ENCODE measurements around the gene DNAAF9. TPM values are rescaled to one million over a fixed set of nuclear protein-coding genes. Genes with fewer than 3 reads are reported as not detected.
A peak's percentile ranks its signal among the peaks of the same experiment; 100 is the strongest.

The DNAAF9 gene
- total and polyA plus RNA-seq, 2 of the 4 experiments (the other 2 are of a cell fraction): 7.9 to 8.2 TPM

DNA sequence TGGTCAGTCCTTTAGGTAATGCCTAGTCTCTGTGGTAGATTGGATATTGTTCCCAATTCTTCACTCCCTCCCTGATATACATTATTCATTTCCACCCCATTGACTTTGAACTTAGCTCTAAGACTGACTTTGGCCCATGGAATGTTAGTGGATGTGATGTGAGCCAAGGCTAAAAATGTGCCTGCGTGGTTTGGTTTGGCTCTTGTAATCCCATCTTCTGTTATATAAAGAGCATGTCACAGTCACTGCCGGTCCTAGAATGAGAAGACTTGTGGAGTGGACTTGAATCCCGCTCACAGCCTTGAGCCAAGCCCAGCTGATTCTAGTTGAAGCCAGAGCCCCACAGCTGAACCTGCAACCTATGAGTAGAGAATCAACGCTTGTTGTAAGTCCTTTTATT lies 23.6 kb upstream of the DNAAF9 start:
- Histone ChIP-seq H3K9ac (ENCODE audit: low read depth, low read length) (no peak overlapping the region), H3K79me1 (ENCODE audit: low read depth in 1 of 2, low read length in 2 of 2) (no peaks in the 10 kb centered on the region), H3K23ac (ENCODE audit: low read depth, low read length) (no peak overlapping the region), H3K14ac (replicated peaks; ENCODE audit: low read depth, low read length) (no peak overlapping the region), H2BK120ac (ENCODE audit: low read depth, low read length) (no peak overlapping the region), H3K4me3 (ENCODE audit: insufficient read depth, low read depth, low read length) (no peak overlapping the region), H3K4ac (ENCODE audit: low read depth, low read length) (no peak overlapping the region), H3K36me3 (ENCODE audit: control insufficient read depth, insufficient read depth, low read length) (no peaks in the 10 kb centered on the region), H3K56ac (ENCODE audit: extremely low read depth, insufficient read depth, low read length) (no peak overlapping the region), H4K91ac (ENCODE audit: insufficient read depth, low read depth, low read length) (no peak overlapping the region), H3K4me2 (ENCODE audit: low read depth, low read length) (no peak overlapping the region), H2AK5ac (ENCODE audit: low read depth, low read length) (no peak overlapping the region), H3K27me3 (ENCODE audit: control insufficient read depth, insufficient read depth, low read length) (peaks cover 2% of the 10 kb centered on the region), H2BK20ac (ENCODE audit: low read depth, low read length) (no peak overlapping the region), H3K27ac (ENCODE audit: insufficient read depth, low read length) (no peak overlapping the region), H4K5ac (ENCODE audit: low read depth, low read length) (no peak overlapping the region), H2AK9ac (replicated peaks; ENCODE audit: low read depth, low read length, poor library complexity) (no peak overlapping the region), H2BK15ac (ENCODE audit: low read depth, low read length) (no peak overlapping the region), H4K8ac (ENCODE audit: low read depth in 2 of 2, low read length in 2 of 2) (no peak overlapping the region), H3K4me1 (ENCODE audit: control insufficient read depth, insufficient read depth, low read length) (no peaks in the 10 kb centered on the region), H2AFZ (replicated peaks; ENCODE audit: low read length, poor library complexity) (no peak overlapping the region), H3K9me3 (ENCODE audit: control insufficient read depth, insufficient read depth, low read length) (no peaks in the 10 kb centered on the region), H4K20me1 (ENCODE audit: insufficient read depth, low read length) (no peaks in the 10 kb centered on the region), H3K18ac (ENCODE audit: low read depth, low read length) (no peak overlapping the region), H2BK5ac (ENCODE audit: low read depth, low read length, poor library complexity, severe bottlenecking) (no peak overlapping the region), H3K9me1 (ENCODE audit: insufficient read depth, low read length) (no peaks in the 10 kb centered on the region)
- no peak for TF ChIP-seq MXI1 (IDR thresholded peaks at IDR 0.05; ENCODE audit: borderline replicate concordance, low read depth, low read length)
- TF ChIP-seq CEBPB (IDR thresholded peaks at IDR 0.05; ENCODE audit: low read depth, low read length): no peak
- TF ChIP-seq CTCF (conservative IDR thresholded peaks at IDR 0.05; ENCODE audit: low read depth, low read length): no peak
- no peak for TF ChIP-seq RAD21 (IDR thresholded peaks at IDR 0.05; ENCODE audit: low read length)
- TF ChIP-seq RFX5 (IDR thresholded peaks at IDR 0.05; ENCODE audit: low read depth, low read length): no peak
- TF ChIP-seq USF2 (IDR thresholded peaks at IDR 0.05; ENCODE audit: low read depth, low read length): no peak
- TF ChIP-seq ELK1 (IDR thresholded peaks at IDR 0.05; ENCODE audit: borderline replicate concordance, low read depth, low read length): no peak
- no peak for TF ChIP-seq BHLHE40 (IDR thresholded peaks at IDR 0.05; ENCODE audit: low read depth, low read length)
- no peak for TF ChIP-seq RCOR1 (IDR thresholded peaks at IDR 0.05; ENCODE audit: insufficient replicate concordance, low read length)
- TF ChIP-seq MAZ (IDR thresholded peaks at IDR 0.05; ENCODE audit: borderline replicate concordance, low read depth, low read length): no peak
- no peak for TF ChIP-seq SMC3 (IDR thresholded peaks at IDR 0.05; ENCODE audit: low read depth, low read length)
- in situ Hi-C loops (cut with MboI; ENCODE audit: low sequenced_read_pairs) (no loop called here), intact Hi-C loops (cut with micrococcal nuclease) (no loop called here), dilution Hi-C loops (cut with HindIII; ENCODE audit: low sequenced_read_pairs, unreplicated experiment) (no loop called here)
- ChIA-PET POLR2A (ENCODE audit: unreplicated experiment) (no interaction called here), CTCF (no interaction called here)
- no TSS peak for BruUV-seq (replicated peaks)
- DNase-seq (peak; percentile 11), ATAC-seq (ENCODE audit: low read depth) (no peak)
- no CpG with 5 or more reads among the region's 4 CpGs for WGBS, 2 experiments (ENCODE audit: extremely low coverage in 2 of 2, insufficient read length in 1 of 2)

Data from IMR-90 (cell line).